Thoracic aorta (tissue), 2 donors: ENCODE data around the gene FIBCD1. TPM values are rescaled to one million over a fixed set of nuclear protein-coding genes. Genes with fewer than 3 reads are reported as not detected.
A peak's percentile ranks its signal among the peaks of the same experiment; 100 is the strongest.

Source experiments
- ATAC-seq: fragments of 150-250 bp; one replicate; pipeline ENCODE4 v1.8.0; 2017; ENCODE audit warnings: low read depth; ENCODE audit not compliant: insufficient number of reproducible peaks, low FRiP score
- DNase-seq: peaks from one replicate; pipeline ENCODE4 v3.0.0-alpha.2; 2020; ENCODE audit warnings: low spot score
- H3K27ac ChIP-seq, 2 donors: fragments of 200-600 bp; sonication (generic); 1 replicate in 1 of 2; 2 replicates in 1 of 2; pipeline ENCODE4 v1.5.1; 2016; ENCODE audit warnings: mild to moderate bottlenecking in 2 of 2, moderate library complexity in 2 of 2
- H3K27me3 ChIP-seq: fragments of 200-600 bp; sonication (generic); replicated peaks from 2 replicates; pipeline ENCODE4 v1.6.0; 2016; ENCODE audit warnings: mild to moderate bottlenecking; ENCODE audit not compliant: insufficient read depth
- H3K36me3 ChIP-seq: fragments of 200-600 bp; sonication (generic); one replicate; pipeline ENCODE4 v1.5.1; 2016
- H3K4me1 ChIP-seq, 2 donors: fragments of 200-600 bp; sonication (generic); 1 replicate in 1 of 2; 2 replicates in 1 of 2; pipeline versions ENCODE4 v1.5.1 to v1.6.0; 2016; ENCODE audit warnings: low read depth in 2 of 2, mild to moderate bottlenecking in 1 of 2; ENCODE audit not compliant: control insufficient read depth in 1 of 2
- H3K4me3 ChIP-seq: fragments of 200-600 bp; sonication (generic); 2 replicates; pipeline ENCODE4 v1.5.1; 2016; ENCODE audit warnings: mild to moderate bottlenecking
- H3K9me3 ChIP-seq: fragments of 200-600 bp; sonication (generic); 2 replicates; pipeline ENCODE4 v1.5.1; 2016
- CTCF ChIP-seq: fragments of 200-600 bp; sonication (generic); IDR thresholded peaks from one replicate; pipeline ENCODE4 v1.5.1; 2019; ENCODE audit warnings: antibody characterized with exemption
- total RNA-seq, 2 donors: library from RNA; depleted of rRNA; stranded (reverse); fragments of >200 nt; gene quantifications; one replicate each; pipeline versions ENCODE4 v1.1.0 to v1.2.3, GENCODE V29; 2016

Gene FIBCD1
- total RNA-seq, 2 donors from 2014 or later, result not detected

- peak overlapping the region; percentile 54 for H3K4me3 ChIP-seq
- H3K36me3 ChIP-seq, result peaks cover 25% of the 10 kb centered on the region
- H3K27ac ChIP-seq, result peak overlapping the region; percentile 53 to 82
- no peaks in the 10 kb centered on the region for H3K27me3 ChIP-seq
- H3K9me3 ChIP-seq, result no peaks in the 10 kb centered on the region
- ATAC-seq (peak; percentile 76), DNase-seq (peak; percentile 81)
- H3K4me1 ChIP-seq, result peaks cover 11 to 49% of the 10 kb centered on the region in 2 donors
- peak; percentile 59 for TF ChIP-seq CTCF
Measured at GRCh38 chr9:130860458-130861316, 78.4 kb downstream of the FIBCD1 start.

- H3K27ac ChIP-seq, result peak overlapping the region; percentile 66 to 67
- no peak for ATAC-seq
- no peaks in the 10 kb centered on the region for H3K9me3 ChIP-seq
- TF ChIP-seq CTCF, result no peak
- no peaks in the 10 kb centered on the region for H3K27me3 ChIP-seq
- peaks cover 35% of the 10 kb centered on the region for H3K36me3 ChIP-seq
- peaks cover 11 to 49% of the 10 kb centered on the region in 2 donors for H3K4me1 ChIP-seq
- DNase-seq, result no peak
- H3K4me3 ChIP-seq, result no peak overlapping the region
Measured at GRCh38 chr9:130858739-130859705, 80.0 kb downstream of the FIBCD1 start.

GRCh38 chr9:130857864-130858738, 80.9 kb downstream of the FIBCD1 start:
- peak overlapping the region; percentile 66 to 67 for H3K27ac ChIP-seq
- H3K4me3 ChIP-seq, result peak overlapping the region; percentile 21
- TF ChIP-seq CTCF, result no peak
- H3K9me3 ChIP-seq, result no peaks in the 10 kb centered on the region
- DNase-seq (peak; percentile 21), ATAC-seq (peak; percentile 16)
- peaks cover 31% of the 10 kb centered on the region for H3K36me3 ChIP-seq
- no peaks in the 10 kb centered on the region for H3K27me3 ChIP-seq
- peaks cover 11 to 54% of the 10 kb centered on the region in 2 donors for H3K4me1 ChIP-seq

DNA sequence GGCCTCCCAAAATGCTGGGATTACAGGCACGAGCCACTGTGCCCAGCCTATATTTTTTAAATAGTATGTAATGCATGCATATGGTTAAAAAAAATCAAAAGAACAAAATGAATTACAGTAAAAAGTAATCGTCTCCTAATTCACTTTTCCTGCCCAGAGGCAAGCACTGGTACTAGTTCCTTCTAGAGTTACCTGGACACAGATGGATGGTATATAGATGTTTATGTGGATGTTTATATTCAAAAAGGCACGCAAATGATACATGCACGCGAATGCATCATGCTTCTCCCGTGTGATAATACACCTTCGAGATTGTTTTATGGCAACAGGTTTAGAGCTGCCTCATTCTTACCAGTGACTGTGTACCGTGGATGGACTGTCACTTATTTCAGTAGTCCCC, 82.6 kb downstream of the FIBCD1 start:
- DNase-seq, result no peak
- Histone ChIP-seq H3K36me3 (peaks cover 20% of the 10 kb centered on the region), H3K27ac (peak overlapping the region in 1 of 2 donors; percentile 3), H3K4me1 (peaks cover 11 to 54% of the 10 kb centered on the region in 2 donors), H3K9me3 (no peaks in the 10 kb centered on the region), H3K27me3 (no peaks in the 10 kb centered on the region), H3K4me3 (no peak overlapping the region)
- no peak for ATAC-seq
- no peak for TF ChIP-seq CTCF
